ENCODE data around the gene BCDIN3D.

Gene BCDIN3D

DNA sequence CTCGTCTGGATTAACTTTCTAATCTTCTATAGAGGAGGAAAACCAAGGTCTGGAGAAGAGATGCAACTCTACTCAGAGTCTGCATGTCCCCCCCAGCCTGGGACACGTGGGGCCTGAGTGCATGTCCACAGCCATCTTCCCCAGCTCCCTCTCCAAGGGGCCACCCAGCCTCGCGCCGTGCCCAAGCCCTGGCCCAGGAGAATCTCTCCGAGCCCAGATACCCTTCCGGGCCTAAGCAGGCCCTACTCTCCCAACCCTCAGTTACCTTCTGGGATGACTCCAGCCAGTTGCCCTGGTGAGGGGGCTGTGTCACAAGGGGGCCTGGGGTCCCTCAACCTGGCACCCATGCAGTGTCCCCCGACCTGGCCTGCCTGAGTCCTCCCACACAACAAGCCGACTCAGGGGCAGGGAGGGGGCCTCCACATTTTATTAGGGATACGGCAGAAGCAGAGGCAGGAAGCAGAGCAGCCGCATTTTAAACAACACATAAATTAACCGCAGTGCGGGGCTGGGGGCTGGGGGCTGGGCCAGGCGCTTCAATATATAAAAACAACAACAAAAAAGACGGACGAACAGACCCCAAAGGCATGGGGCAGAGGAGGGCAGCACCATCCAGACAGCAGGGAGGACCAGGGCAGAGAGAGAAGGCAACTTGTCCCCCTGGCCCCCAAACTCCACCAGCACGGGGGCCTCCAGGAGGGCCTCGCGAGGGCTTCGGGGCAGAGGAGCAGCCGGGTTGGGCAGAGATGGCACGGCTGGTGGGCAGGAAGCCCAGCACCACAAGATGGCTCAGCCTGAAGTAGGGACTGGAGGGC, 52.0 kb downstream of the BCDIN3D start:
- DNase-seq, result no peak
- in situ Hi-C loops (cut with HindIII; ENCODE audit: low pct_ligation_motif_present, low sequenced_read_pairs), result no loop called here
- TF ChIP-seq, protein P1, sequence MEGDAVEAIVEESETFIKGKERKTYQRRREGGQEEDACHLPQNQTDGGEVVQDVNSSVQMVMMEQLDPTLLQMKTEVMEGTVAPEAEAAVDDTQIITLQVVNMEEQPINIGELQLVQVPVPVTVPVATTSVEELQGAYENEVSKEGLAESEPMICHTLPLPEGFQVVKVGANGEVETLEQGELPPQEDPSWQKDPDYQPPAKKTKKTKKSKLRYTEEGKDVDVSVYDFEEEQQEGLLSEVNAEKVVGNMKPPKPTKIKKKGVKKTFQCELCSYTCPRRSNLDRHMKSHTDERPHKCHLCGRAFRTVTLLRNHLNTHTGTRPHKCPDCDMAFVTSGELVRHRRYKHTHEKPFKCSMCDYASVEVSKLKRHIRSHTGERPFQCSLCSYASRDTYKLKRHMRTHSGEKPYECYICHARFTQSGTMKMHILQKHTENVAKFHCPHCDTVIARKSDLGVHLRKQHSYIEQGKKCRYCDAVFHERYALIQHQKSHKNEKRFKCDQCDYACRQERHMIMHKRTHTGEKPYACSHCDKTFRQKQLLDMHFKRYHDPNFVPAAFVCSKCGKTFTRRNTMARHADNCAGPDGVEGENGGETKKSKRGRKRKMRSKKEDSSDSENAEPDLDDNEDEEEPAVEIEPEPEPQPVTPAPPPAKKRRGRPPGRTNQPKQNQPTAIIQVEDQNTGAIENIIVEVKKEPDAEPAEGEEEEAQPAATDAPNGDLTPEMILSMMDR (IDR thresholded peaks at IDR 0.05; ENCODE audit: low read depth, low read length, missing control alignments), result no peak
- no peak overlapping the region for H3K27ac ChIP-seq
- H3K27me3 ChIP-seq (replicated peaks), result no peaks in the 10 kb centered on the region
- H3K4me3 ChIP-seq (ENCODE audit: low read depth, low read length), result no peak overlapping the region
- H3K36me3 ChIP-seq (replicated peaks), result peaks cover 33% of the 10 kb centered on the region

DNA sequence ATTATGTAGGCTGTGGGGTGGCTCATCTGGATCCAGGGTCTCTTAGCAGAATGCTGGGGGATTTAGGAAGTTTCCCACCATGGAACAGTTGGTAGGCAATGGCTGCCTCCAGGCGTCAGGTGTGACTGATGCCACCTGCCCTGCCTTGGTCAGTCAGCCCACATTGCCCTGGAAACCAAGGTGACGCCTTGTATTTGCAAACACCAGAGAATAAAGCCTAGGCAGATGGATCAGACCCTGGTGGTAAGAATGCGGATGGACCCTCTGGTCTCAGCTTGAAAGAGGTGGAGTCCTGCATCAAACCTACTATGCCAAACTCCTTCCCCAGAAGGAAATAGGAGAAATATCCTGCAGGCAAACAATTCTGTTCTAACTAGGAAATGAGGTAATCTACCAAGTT, 52.9 kb downstream of the BCDIN3D start:
- H3K27me3 ChIP-seq (replicated peaks), result no peaks in the 10 kb centered on the region
- no peak overlapping the region for H3K27ac ChIP-seq
- no peak for DNase-seq
- peaks cover 30% of the 10 kb centered on the region for H3K36me3 ChIP-seq (replicated peaks)
- TF ChIP-seq, protein P1 (IDR thresholded peaks at IDR 0.05; ENCODE audit: low read depth, low read length, missing control alignments), result peak; percentile 30
- in situ Hi-C loops (cut with HindIII; ENCODE audit: low pct_ligation_motif_present, low sequenced_read_pairs), result no loop called here
- H3K4me3 ChIP-seq (ENCODE audit: low read depth, low read length), result no peak overlapping the region

DNA sequence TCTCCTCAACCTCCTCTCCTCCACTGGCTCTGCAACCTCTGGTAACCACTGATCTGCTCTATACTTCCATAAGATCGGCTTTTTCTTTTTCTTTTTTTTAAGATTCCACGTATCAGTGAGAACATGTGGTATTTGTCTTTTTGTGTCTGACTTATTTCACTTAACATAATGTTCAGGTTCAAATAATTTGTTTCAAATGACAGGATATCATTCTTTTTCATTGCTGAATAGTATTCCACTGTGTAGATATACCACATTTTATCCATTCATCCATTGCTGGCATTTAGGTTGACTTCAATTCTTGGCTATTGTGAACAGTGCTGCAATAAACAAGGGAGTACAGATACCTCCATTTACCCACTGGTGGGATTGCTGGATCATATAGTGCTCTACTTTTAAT, 55.2 kb downstream of the BCDIN3D start:
- no peak for DNase-seq
- in situ Hi-C loops (cut with HindIII; ENCODE audit: low pct_ligation_motif_present, low sequenced_read_pairs), result no loop called here
- no peaks in the 10 kb centered on the region for H3K27me3 ChIP-seq (replicated peaks)
- no peak overlapping the region for H3K27ac ChIP-seq
- TF ChIP-seq, protein P1 (IDR thresholded peaks at IDR 0.05; ENCODE audit: low read depth, low read length, missing control alignments), result no peak
- H3K4me3 ChIP-seq (ENCODE audit: low read depth, low read length), result no peak overlapping the region
- peaks cover 19% of the 10 kb centered on the region for H3K36me3 ChIP-seq (replicated peaks)

Measured in brain microvascular endothelial cell (primary cell).